Uterus (tissue), 2 donors: ENCODE measurements around the gene CWC22.
"Not testable (repeated sequence)": the region's sequence is repeated elsewhere in the genome, so short reads cannot be mapped to it uniquely, and the experiment has no call there.

Source experiments
- POLR2A ChIP-seq, 2 donors: fragments of 450-650 bp; IDR thresholded peaks; one replicate each; pipeline ENCODE4 v1.6.1; 2016; ENCODE audit warnings: antibody characterized with exemption in 2 of 2, mild to moderate bottlenecking in 1 of 2, moderate library complexity in 1 of 2
- TF ChIP-seq, protein P1 (sequence below), 4 experiments: fragments of 200-600 bp in 2 of 4; fragments of 450-650 bp in 2 of 4; sonication (generic) in 2 of 4; IDR thresholded peaks; one replicate each; pipeline ENCODE4 v1.5.1; 2016 to 2019; ENCODE audit warnings: antibody characterized with exemption in 4 of 4, mild to moderate bottlenecking in 2 of 4, moderate library complexity in 1 of 4

DNA sequence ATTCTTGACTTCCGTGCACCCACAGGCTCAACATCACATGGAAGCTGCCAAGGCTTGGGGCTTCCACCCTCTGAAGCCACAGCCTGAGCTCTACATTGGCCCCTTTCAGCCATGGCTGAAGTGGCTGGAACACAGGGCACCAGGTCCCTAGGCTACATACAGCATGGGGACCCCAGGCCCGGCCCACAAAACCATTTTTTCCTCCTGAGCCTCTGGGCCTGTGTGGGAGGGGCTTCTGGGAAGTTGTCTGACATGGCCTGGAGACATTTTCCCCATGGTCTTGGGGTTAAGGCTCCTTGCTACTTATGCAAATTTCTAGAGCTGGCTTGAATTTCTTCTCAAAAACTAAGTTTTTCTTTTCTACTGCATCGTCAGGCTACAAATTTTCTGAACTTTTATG is 77.1 kb downstream of the CWC22 start:
- TF ChIP-seq POLR2A (IDR thresholded peaks at IDR 0.05), result not testable (repeated sequence)
- TF ChIP-seq, protein P1, sequence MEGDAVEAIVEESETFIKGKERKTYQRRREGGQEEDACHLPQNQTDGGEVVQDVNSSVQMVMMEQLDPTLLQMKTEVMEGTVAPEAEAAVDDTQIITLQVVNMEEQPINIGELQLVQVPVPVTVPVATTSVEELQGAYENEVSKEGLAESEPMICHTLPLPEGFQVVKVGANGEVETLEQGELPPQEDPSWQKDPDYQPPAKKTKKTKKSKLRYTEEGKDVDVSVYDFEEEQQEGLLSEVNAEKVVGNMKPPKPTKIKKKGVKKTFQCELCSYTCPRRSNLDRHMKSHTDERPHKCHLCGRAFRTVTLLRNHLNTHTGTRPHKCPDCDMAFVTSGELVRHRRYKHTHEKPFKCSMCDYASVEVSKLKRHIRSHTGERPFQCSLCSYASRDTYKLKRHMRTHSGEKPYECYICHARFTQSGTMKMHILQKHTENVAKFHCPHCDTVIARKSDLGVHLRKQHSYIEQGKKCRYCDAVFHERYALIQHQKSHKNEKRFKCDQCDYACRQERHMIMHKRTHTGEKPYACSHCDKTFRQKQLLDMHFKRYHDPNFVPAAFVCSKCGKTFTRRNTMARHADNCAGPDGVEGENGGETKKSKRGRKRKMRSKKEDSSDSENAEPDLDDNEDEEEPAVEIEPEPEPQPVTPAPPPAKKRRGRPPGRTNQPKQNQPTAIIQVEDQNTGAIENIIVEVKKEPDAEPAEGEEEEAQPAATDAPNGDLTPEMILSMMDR (IDR thresholded peaks at IDR 0.05), result not testable (repeated sequence)
